22Rv1 (cell line): ENCODE measurements around the gene MEX3A.
A peak's percentile ranks its signal among the peaks of the same experiment; 100 is the strongest.

Experiments used
- H3K27ac ChIP-seq: fragments of 450-650 bp; 2 replicates; pipeline ENCODE4 v1.5.1; 2017
- CTCF ChIP-seq: fragments of 450-650 bp; IDR thresholded peaks from 2 replicates; pipeline ENCODE4 v1.5.1; 2017; ENCODE audit warnings: mild to moderate bottlenecking
- ZFX ChIP-seq: fragments of 450-650 bp; IDR thresholded peaks from 2 replicates; pipeline ENCODE4 v1.6.1; 2017; ENCODE audit warnings: antibody characterized with exemption, borderline replicate concordance

The MEX3A gene, protein sequence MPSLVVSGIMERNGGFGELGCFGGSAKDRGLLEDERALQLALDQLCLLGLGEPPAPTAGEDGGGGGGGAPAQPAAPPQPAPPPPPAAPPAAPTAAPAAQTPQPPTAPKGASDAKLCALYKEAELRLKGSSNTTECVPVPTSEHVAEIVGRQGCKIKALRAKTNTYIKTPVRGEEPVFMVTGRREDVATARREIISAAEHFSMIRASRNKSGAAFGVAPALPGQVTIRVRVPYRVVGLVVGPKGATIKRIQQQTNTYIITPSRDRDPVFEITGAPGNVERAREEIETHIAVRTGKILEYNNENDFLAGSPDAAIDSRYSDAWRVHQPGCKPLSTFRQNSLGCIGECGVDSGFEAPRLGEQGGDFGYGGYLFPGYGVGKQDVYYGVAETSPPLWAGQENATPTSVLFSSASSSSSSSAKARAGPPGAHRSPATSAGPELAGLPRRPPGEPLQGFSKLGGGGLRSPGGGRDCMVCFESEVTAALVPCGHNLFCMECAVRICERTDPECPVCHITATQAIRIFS

GRCh38 chr1:156082309-156083091 is at the start of gene MEX3A:
Gene MEX3A, minus strand, starts transcription at chr1:156082465. Its CDS starts 467 bp downstream, at chr1:156081998.
- H3K27ac ChIP-seq, result peak within 1 kb of the TSS; percentile 59
- TF ChIP-seq ZFX (no peak), CTCF (peak; percentile 9; the same call in 1 of the 2 replicates)

DNA sequence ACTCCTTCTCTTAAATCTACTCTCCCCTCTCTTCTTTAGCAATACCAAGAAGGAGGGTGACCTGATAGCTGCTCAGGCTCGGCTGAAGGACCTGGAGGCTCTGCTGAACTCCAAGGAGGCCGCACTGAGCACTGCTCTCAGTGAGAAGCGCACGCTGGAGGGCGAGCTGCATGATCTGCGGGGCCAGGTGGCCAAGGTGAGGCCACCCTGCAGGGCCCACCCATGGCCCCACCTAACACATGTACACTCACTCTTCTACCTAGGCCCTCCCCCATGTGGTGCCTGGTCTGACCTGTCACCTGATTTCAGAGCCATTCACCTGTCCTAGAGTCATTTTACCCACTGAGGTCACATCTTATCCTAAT is 48.3 kb upstream of the MEX3A start:
- TF ChIP-seq CTCF (peak; percentile 49), ZFX (no peak)
- H3K27ac ChIP-seq, result peak overlapping the region; percentile 37; the same call in 1 of the 2 replicates

GRCh38 chr1:156129687-156130577 is 47.7 kb upstream of the MEX3A start:
- H3K27ac ChIP-seq, result peak overlapping the region; percentile 37
- TF ChIP-seq CTCF (peak; percentile 96), ZFX (no peak)

DNA sequence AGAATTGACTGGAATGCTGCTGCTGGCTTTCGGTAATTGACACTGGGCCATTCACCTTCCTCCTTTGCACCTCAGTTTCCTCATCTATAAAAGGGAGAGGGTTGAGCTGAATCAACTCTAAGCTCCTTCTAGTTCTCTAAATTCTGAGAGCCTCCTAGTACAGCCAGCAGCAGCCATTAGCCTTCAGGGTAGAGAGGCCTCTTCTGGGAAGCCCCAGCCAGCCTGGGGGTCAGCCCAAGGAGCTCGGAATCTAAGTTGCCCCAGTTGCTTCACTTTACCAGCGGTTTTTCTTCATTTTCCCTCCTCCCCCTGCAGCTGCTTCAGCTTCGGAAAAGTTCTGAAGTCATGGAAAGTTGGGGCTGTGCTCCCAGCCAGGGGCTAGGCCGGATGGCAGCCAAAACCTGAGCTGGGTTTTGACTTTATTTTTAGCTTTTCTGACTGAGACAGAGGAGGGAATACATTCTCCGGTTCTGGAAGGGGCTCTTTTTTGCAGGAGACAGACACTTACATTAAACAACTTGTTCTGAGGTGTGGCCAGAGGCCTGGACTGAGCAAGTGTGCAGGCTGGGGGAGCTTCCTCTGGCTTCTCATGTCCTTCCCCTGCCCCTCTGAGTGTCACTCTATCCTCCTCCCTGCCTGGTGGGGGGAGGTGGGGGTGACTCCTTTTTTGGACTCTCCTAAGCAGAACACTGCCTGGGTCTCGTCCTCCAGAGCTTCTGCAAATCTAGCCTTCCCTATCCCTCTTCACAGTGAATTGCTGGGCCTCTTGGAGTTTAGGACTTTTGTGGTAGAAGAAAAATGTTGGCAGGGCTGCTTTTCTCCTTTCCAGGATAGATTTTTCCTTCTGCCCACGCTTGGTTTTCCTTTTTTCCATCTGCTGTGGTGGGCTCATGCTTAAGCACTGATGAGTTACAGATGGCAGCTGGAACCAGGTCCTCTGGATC is 46.7 kb upstream of the MEX3A start:
- H3K27ac ChIP-seq, result peak overlapping the region; percentile 37
- no peak for TF ChIP-seq CTCF
- TF ChIP-seq ZFX, result no peak

DNA sequence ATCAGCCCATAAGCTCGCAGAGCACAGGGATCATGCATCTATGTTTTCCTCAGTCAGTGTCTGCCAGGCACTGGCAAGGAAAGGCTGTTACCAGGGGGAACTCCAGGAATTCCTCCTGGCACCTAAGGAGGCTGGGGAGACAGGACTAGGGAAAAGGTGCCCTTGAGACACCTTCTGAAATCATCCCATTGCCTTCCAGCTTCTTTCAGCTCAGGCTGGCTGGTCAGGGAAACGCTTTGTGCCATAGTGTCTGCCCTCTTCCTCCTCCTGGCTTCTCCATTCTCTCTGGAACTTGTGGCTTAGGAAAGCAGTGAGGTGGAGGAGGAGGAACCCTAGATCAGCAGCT is 46.0 kb upstream of the MEX3A start:
- TF ChIP-seq ZFX, result no peak
- TF ChIP-seq CTCF, result no peak
- peak overlapping the region; percentile 37 for H3K27ac ChIP-seq
